SH-SY5Y (cell line): Measurements from ENCODE around the gene PGGHG.

ENCODE experiments used
- GATA2 ChIP-seq: IDR thresholded peaks from 2 replicates; pipeline ENCODE4 v1.6.1; 2011; ENCODE audit warnings: mild to moderate bottlenecking, low read depth, low read length
- GATA3 ChIP-seq: IDR thresholded peaks from 2 replicates; pipeline ENCODE4 v1.6.1; 2011; ENCODE audit warnings: low read depth, mild to moderate bottlenecking, low read length, moderate library complexity

GRCh38 chr11:271319-271715 is 17.6 kb upstream of the PGGHG start:
- TF ChIP-seq GATA3 (no peak), GATA2 (no peak)
